22Rv1 (cell line): ENCODE results near the gene EFNA4.
A peak's percentile ranks its signal among the peaks of the same experiment; 100 is the strongest.

Experiments
- H3K27ac ChIP-seq: fragments of 450-650 bp; 2 replicates; pipeline ENCODE4 v1.5.1; 2017
- CTCF ChIP-seq: fragments of 450-650 bp; IDR thresholded peaks from 2 replicates; pipeline ENCODE4 v1.5.1; 2017; ENCODE audit warnings: mild to moderate bottlenecking
- ZFX ChIP-seq: fragments of 450-650 bp; IDR thresholded peaks from 2 replicates; pipeline ENCODE4 v1.6.1; 2017; ENCODE audit warnings: antibody characterized with exemption, borderline replicate concordance

The EFNA4 gene

GRCh38 chr1:155018617-155019348, 44.8 kb upstream of the EFNA4 start:
- TF ChIP-seq ZFX (no peak), CTCF (no peak)
- peak overlapping the region; percentile 98 for H3K27ac ChIP-seq

GRCh38 chr1:155019377-155020245, 43.9 kb upstream of the EFNA4 start:
- H3K27ac ChIP-seq, result peak overlapping the region; percentile 98
- TF ChIP-seq ZFX (no peak), CTCF (no peak)

- peak overlapping the region; percentile 98 for H3K27ac ChIP-seq
- TF ChIP-seq ZFX (no peak), CTCF (no peak)
These were observed 41.2 kb upstream of the EFNA4 start for GRCh38 chr1:155022136-155022926.

- peak overlapping the region; percentile 98 for H3K27ac ChIP-seq
- no peak for TF ChIP-seq ZFX
- no peak for TF ChIP-seq CTCF
These were observed 40.7 kb upstream of the EFNA4 start for GRCh38 chr1:155022927-155023236.

GRCh38 chr1:155023627-155024026, 39.9 kb upstream of the EFNA4 start:
- no peak for TF ChIP-seq CTCF
- no peak for TF ChIP-seq ZFX
- H3K27ac ChIP-seq, result peak overlapping the region; percentile 98

- H3K27ac ChIP-seq, result peak overlapping the region; percentile 39; the same call in 1 of the 2 replicates
These were observed 39.2 kb upstream of the EFNA4 start for GRCh38 chr1:155024315-155024714.

More at GRCh38 chr1:155024315-155024714, 39.2 kb upstream of the EFNA4 start:
- no peak for TF ChIP-seq CTCF
- no peak for TF ChIP-seq ZFX
